IMR-90 (cell line): ENCODE results near the gene GALNT17.

ENCODE experiments used
- BHLHE40 ChIP-seq: fragments of 150-350 bp; IDR thresholded peaks from 2 replicates; pipeline ENCODE4 v1.6.1; 2016; ENCODE audit warnings: mild to moderate bottlenecking, low read depth, low read length
- CEBPB ChIP-seq: IDR thresholded peaks from 2 replicates; pipeline ENCODE4 v1.6.1; 2012; ENCODE audit warnings: low read depth, low read length, improper control_type of control experiment
- CHD1 ChIP-seq: IDR thresholded peaks from 2 replicates; pipeline ENCODE4 v1.6.1; 2012; ENCODE audit warnings: low read depth, low read length, improper control_type of control experiment
- FOS ChIP-seq: fragments of 150-350 bp; IDR thresholded peaks from 2 replicates; pipeline ENCODE4 v1.6.1; 2016; ENCODE audit warnings: low read depth, low read length
- MAFK ChIP-seq: IDR thresholded peaks from 2 replicates; pipeline ENCODE4 v1.6.1; 2012; ENCODE audit warnings: low read depth, low read length, improper control_type of control experiment
- MAZ ChIP-seq: IDR thresholded peaks from 2 replicates; pipeline ENCODE4 v1.6.1; 2012; ENCODE audit warnings: low read depth, mild to moderate bottlenecking, low read length, improper control_type of control experiment, moderate library complexity, borderline replicate concordance
- NFE2L2 ChIP-seq: fragments of 150-350 bp; IDR thresholded peaks from 2 replicates; pipeline ENCODE4 v1.6.1; 2016; ENCODE audit warnings: low read depth, mild to moderate bottlenecking, low read length
- POLR2A ChIP-seq: IDR thresholded peaks from 2 replicates; pipeline ENCODE4 v1.6.1; 2012; ENCODE audit warnings: mild to moderate bottlenecking, low read depth, low read length
- RAD21 ChIP-seq: IDR thresholded peaks from 2 replicates; pipeline ENCODE4 v1.6.1; 2012; ENCODE audit warnings: low read length, improper control_type of control experiment
- RCOR1 ChIP-seq: IDR thresholded peaks from 2 replicates; pipeline ENCODE4 v1.6.1; 2012; ENCODE audit warnings: mild to moderate bottlenecking, low read length, improper control_type of control experiment; ENCODE audit not compliant: insufficient replicate concordance
- RFX5 ChIP-seq: IDR thresholded peaks from 2 replicates; pipeline ENCODE4 v1.8.0; 2012; ENCODE audit warnings: low read depth, mild to moderate bottlenecking, low read length, moderate library complexity
- TF ChIP-seq, protein P1 (sequence below): conservative IDR thresholded peaks from 2 replicates; pipeline ENCODE4 v1.5.1; 2012; ENCODE audit warnings: mild to moderate bottlenecking, low read depth, low read length, improper control_type of control experiment
- TF ChIP-seq, protein P2 (sequence below): fragments of 150-350 bp; IDR thresholded peaks from 2 replicates; pipeline ENCODE4 v1.6.1; 2017; ENCODE audit warnings: mild to moderate bottlenecking, antibody characterized with exemption, low read length, low read depth

DNA sequence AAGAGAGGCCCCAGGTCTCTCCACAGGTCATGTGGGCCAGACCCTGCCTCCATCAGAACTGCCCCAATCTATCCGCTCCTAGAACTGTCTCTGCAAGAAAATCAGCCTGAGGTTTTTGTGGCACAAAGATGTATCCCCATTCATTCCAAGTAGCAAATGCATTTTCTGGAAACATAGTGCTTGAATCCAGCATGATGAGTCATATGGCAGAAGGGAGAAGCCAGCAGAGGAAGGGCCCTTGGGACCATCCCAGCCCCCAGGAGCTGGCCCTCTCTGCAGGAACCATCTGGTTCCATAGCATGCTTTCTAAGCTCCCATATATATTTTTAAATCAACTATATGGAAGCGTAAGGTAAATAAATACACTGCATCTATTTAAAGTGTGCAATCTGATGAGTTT, 563.2 kb downstream of the GALNT17 start:
- TF ChIP-seq, protein P1, sequence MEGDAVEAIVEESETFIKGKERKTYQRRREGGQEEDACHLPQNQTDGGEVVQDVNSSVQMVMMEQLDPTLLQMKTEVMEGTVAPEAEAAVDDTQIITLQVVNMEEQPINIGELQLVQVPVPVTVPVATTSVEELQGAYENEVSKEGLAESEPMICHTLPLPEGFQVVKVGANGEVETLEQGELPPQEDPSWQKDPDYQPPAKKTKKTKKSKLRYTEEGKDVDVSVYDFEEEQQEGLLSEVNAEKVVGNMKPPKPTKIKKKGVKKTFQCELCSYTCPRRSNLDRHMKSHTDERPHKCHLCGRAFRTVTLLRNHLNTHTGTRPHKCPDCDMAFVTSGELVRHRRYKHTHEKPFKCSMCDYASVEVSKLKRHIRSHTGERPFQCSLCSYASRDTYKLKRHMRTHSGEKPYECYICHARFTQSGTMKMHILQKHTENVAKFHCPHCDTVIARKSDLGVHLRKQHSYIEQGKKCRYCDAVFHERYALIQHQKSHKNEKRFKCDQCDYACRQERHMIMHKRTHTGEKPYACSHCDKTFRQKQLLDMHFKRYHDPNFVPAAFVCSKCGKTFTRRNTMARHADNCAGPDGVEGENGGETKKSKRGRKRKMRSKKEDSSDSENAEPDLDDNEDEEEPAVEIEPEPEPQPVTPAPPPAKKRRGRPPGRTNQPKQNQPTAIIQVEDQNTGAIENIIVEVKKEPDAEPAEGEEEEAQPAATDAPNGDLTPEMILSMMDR, result no peak
- TF ChIP-seq POLR2A (no peak), RFX5 (no peak), RCOR1 (no peak), CEBPB (no peak), RAD21 (no peak), MAZ (no peak), MAFK (no peak), NFE2L2 (no peak), BHLHE40 (no peak), CHD1 (no peak), FOS (no peak)
- TF ChIP-seq, protein P2, sequence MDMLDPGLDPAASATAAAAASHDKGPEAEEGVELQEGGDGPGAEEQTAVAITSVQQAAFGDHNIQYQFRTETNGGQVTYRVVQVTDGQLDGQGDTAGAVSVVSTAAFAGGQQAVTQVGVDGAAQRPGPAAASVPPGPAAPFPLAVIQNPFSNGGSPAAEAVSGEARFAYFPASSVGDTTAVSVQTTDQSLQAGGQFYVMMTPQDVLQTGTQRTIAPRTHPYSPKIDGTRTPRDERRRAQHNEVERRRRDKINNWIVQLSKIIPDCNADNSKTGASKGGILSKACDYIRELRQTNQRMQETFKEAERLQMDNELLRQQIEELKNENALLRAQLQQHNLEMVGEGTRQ, result no peak
